ENCODE data around the gene RYR2.

GRCh38 chr1:237471377-237471776, 429.4 kb downstream of the RYR2 start:
- TF ChIP-seq CTCF (IDR thresholded peaks at IDR 0.05) (no peak), EP300 (IDR thresholded peaks at IDR 0.05; ENCODE audit: low read depth) (no peak), POLR2AphosphoS5 (IDR thresholded peaks at IDR 0.05) (no peak), POLR2A (IDR thresholded peaks at IDR 0.05) (no peak)
